Head of caudate nucleus (tissue), 42 donors: Measurements from ENCODE around the gene DOCK11.
A peak's percentile ranks its signal among the peaks of the same experiment; 100 is the strongest.
"Not testable (repeated sequence)": the region's sequence is repeated elsewhere in the genome, so short reads cannot be mapped to it uniquely, and the experiment has no call there.

Source experiments
- DNase-seq, 42 donors: peaks; one replicate each; pipeline versions ENCODE4 v3.0.0 to v3.0.0-alpha.2; 2020 to 2021; ENCODE audit warnings: mixed read lengths in 7 of 42
- intact Hi-C: fragments of 100-400 bp; cut with DNase I; formaldehyde crosslinking; loops from one replicate; pipeline ENCODE4 v1.15.0; 2022

The DOCK11 gene

DNA sequence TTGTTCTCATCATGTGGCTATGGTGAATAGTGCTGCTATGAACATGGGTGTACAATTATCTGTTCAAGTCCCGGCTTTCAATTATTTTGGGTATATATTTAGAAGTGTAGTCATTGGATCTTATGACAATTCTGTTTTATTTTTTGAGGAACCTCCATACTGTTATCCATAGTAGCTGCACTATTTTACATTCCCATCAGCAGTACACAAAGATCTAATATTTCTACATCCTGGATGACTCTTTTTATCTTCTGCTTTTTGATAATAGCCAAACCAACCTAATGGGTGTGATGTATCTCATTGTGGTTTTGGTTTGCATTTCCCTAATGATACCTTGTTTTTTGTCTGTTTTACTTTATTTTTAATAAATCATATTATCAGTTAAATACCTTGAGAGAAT is 218.9 kb downstream of the DOCK11 start:
- intact Hi-C loops = no loop called here
- DNase-seq = no peak

DNA sequence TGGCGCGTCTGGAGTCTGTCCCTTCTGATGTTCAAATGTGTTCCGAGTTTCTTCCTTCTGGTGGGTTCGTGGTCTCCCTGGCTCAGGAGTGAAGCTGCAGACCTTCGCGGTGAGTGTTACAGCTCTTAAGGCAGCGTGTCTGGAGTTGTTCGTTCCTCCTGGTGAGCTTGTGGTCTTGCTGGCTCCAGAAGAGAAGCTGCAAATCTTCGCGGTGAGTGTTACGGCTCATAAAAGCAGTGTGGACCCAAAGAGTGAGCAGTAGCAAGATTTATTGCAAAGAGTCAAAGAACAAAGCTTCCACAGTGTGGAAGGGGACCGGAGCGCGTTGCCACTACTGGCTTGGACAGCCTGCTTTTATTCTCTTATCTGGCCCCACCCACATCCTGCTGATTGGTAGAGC is 220.3 kb downstream of the DOCK11 start:
- intact Hi-C loops, DNase-seq: not testable (repeated sequence)

DNA sequence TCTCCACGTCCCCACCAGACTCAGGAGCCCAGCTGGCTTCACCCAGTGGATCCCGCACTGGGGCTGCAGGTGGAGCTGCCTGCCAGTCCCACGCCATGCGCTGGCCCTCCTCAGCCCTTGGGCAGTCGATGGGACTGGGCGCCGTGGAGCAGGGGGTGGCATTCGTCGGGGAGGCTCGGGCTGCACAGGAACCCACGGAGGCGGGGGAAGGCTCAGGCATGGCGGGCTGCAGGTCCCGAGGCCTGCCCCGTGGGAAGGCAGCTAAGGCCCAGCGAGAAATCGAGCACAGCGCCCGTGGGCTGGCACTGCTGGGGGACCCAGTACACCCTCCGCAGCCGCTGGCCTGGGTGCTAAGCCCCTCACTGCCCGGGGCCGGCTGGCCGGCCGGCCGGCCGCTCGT is 221.2 kb downstream of the DOCK11 start:
- intact Hi-C loops, DNase-seq: not testable (repeated sequence)

DNA sequence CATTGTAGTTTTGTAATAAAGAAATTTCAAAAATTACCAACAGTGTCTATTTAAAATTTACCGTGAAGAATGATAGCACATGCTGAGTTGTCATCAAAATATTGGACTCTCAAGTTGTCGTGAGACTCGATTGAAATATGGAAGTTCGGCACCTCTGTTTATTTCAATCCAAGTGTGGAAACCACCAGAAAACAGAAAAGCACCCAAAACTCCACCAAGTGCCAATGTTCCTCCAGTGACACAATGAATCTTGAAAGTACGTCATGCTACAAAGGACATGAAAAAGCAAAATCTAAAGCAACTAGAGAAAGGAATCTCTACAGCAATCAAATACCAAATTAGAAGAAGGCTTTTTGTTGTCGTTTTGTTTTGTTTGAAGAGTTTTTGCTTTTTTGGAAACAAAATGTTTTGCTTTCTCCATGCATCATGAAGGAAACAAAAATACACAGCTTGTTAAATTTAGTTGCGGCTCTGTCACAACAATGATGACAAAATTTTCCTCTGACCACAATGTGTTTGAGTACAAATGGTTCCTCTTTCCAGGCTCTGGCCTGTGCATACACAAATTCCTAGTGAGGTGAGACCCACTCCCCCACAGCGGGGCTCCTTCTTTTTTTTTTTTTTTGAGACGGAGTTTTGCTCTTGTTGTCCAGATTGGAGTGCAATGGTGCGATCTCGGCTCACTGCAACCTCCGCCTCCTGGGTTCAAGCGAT is 222.2 kb downstream of the DOCK11 start:
- intact Hi-C loops = no loop called here
- DNase-seq = no peak

DNA sequence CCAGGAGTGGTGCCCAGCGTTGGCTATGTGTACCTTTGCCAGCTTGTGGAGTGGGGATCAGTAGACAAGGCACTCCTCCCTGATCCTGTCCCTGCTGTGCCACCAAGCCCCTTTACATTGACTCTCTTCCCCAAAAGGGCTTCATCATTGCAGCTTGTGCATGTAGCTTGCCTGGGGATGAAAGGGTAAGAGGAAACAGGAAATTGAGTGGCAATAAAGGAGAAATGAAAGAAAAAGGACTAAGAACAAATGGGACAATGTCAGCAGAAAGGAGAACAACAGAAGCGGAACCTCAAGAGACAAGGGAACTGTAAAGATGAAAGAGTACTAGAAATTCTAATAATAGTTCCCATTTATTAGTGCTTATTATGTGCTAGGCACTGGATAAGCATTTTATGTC is 223.1 kb downstream of the DOCK11 start:
- intact Hi-C loops = no loop called here
- no peak for DNase-seq

DNA sequence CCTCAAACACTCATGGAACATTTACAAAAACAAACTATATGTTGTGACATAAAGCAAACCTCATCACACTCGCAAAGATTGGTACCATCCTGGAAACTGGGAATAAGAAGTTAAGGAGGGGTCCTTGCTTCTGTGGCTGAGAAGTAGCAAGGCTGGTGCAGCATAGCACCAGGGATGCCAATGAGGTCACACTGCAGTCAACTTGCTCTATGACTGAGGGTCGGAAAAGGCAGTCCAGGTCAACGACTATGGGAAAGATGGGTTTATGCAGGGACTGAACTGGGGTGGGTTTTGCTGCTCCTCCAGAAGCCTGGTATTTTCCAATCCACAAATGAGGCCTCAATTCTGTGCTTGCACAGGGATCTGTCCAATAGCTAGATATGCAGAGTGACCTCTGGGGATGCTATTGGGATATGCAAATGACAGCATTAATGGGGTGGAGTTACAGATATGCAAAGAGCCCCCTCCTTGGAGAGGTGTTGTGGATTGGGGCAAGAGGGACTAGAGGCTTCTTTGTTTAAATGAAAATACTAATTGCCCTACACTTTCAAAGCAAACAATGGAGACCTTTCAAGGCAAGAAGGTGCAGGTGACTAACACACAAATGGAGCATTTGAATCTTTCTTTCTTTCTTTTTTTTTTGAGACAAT is 224.6 kb downstream of the DOCK11 start:
- intact Hi-C loops = no loop called here

DNA sequence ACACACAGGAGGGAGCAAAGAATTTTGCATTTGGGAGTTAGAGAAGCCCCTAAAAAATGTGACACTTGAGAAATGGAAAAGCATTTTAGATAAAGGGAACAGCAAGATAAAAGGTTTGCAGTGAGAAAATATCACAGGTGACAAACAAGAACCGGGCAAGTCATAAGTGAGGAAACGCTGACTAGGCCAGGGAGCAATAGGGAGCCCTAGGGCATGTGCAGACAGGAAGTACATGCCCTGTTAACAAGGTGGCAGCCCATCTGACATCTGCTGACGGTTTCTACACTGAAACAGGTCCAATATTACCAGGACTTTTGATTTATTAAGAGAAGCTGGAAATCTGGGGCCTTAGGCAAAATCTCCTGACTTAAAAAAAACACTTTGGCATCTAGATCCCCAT is 227.8 kb downstream of the DOCK11 start:
- DNase-seq = no peak
- intact Hi-C loops = no loop called here

More for the DNA sequence above, 224.6 kb downstream of the DOCK11 start:
- no peak for DNase-seq

DNA sequence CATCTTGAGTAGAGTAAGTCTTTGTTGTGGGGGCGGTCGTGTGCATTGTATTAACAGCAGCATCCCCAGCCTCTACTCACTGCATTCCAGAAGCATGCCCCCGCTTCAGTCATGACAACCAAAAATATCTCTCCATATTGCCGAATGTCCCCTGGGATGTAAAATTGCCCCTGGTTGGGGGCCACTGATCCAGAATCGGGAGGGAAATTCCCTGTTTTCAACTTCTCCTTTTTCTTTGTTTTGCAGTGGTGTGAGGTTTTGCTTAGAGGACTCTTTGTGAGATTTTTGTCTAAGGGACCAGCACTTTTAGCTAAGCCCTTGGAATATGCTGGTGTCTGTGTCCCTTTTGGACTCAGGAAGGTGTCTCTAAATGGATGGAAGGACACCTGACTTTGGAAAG is 228.8 kb downstream of the DOCK11 start:
- intact Hi-C loops = no loop called here

DNA sequence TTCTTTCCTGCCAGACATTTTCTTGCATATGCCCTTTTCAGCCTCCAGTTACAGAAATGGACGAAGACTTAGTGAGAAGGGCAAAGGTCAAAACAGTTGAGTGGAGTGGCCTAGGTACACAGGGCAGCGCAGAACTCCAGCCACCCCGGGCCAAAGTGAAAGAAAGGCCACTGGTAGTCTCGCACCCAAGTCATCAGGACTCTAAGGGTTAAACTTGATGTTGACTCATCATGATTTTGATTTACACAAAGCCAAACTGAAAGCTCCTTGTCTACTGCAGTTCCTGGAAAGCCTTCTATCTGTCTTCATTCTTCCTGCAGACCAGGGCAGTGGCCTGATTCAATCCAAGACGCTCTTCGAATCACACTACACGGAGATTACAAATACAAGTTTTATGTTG is 229.2 kb downstream of the DOCK11 start:
- DNase-seq = no peak

More for the DNA sequence above, 228.8 kb downstream of the DOCK11 start:
- no peak for DNase-seq

DNA sequence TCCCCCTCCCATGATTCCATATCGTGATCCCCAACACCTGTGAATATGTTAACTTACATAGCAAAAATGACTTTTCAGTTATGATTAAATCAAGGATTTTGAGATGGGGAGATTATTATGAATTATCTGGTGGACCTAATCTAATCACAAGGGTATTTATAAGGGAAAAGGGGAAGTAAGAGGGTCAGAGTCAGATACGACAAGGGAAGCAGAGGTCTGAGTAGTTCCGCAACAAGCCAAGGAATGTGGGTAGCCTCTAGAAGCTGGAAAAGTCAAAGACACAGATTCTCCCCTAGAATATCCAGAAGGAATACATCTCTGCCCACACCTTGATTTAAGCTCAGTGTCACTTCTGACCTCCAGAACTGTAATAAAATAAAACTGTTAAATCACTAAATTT is 230.8 kb downstream of the DOCK11 start:
- no peak for DNase-seq
- intact Hi-C loops = no loop called here

More for the DNA sequence above, 229.2 kb downstream of the DOCK11 start:
- intact Hi-C loops = no loop called here

DNA sequence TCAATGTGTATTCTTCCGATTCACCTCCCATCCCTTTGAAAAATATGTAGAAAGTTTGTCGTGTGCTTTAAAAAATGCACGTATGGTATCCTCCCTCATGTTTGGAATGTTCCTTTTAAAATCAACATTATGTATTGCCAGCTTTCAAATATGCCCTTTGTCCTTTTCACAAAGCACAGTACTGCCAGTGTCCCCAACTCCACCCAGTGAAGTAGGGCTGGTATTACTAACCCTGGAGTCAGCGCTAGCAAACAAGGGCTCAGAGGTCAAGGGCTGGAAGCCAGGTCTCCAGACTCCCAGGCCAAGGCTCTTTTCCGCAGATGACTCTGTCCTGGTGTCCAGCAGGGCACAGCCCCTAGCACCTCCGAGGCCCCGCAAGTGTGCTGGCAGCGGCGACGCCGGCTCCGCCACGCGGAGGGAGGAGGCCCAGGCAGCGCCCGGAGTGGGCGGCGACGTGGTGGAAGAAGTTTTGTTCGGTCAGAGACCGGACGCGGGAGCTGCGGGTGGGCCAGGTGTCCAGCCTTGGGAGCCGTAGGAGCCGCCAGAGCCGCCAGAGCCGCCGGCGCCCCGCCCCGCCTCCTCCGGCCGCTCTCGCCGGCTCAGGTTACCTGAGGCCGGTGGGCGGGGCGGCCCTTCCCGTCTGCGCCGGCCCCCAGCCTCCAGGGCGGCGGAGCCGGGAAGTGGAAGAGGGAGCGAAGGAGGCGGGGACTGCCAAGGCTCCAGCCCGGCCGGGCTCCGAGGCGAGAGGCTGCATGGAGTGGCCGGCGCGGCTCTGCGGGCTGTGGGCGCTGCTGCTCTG is 231.5 kb downstream of the DOCK11 start, which contains the start of gene IL13RA1:
TSS of gene IL13RA1 (plus strand) at position 720 of the 799 bp plus-strand sequence. CDS start at position 753, 33 bp downstream.
- DNase-seq = peak in 33 of 42 donors; percentile 5 to 66 (median 26)
- intact Hi-C loops = no loop called here

DNA sequence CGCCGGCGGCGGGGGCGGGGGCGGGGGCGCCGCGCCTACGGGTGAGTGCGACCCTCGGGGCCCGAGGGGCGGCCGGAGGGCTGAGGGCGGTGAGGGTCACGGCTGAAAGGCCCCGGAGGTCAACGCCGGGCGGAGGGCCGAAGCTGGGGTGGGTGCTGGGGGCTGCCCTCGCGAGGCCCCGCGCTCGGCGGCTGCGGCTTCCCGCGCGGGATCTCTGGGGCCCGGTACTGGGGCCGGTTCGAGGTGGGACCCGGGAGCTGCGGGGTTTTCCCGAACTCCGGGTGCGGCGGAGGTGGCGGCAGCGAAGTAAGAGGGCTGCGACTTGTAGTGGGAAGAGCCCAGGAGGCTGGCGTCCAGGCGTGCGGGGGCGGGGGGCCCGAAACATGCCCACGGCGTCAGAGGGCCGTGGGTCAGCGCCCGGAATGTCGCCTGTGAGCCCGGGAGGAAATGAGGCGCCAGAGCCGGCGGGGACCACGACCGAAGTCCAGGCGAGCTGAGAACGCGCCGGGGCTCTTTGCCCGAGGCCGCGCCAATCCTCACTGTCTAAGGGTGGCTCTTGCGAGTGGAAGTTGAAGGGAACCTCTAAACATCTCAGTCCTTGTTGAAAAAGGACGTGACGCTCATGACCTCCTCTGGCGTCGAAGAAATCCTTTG is 232.2 kb downstream of the DOCK11 start:
- intact Hi-C loops = no loop called here
- DNase-seq = peak in 12 of 42 donors; percentile 7 to 45 (median 24)

DNA sequence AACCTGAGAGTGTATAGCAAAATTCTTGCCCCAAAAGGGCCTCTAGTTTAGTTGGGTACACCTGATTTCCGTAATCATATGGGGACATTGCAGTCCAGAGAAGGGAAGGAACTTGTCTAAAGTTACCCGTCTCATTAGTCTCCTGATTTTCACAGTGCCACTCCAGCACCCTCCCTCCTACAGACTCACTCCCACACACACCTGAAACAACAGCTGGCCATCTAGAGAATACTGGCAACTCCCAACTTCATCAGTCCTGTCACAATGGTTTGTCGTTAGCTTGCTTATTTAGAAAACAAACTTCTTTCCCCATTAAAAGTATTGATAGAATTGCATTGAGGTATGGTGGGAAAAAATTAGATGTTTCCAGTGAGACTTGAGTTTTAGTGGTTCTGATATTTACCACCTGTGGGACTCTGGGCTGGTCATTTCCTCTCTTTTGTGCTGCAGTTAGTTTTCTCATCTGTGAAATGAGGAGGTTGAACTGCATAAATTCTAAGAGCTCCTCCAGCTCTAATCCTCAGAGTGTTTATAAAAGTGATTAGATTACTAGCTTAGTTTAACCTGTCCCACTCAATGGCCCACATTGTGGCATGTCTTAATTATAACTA is 233.5 kb downstream of the DOCK11 start:
- no peak for DNase-seq
- intact Hi-C loops = no loop called here

DNA sequence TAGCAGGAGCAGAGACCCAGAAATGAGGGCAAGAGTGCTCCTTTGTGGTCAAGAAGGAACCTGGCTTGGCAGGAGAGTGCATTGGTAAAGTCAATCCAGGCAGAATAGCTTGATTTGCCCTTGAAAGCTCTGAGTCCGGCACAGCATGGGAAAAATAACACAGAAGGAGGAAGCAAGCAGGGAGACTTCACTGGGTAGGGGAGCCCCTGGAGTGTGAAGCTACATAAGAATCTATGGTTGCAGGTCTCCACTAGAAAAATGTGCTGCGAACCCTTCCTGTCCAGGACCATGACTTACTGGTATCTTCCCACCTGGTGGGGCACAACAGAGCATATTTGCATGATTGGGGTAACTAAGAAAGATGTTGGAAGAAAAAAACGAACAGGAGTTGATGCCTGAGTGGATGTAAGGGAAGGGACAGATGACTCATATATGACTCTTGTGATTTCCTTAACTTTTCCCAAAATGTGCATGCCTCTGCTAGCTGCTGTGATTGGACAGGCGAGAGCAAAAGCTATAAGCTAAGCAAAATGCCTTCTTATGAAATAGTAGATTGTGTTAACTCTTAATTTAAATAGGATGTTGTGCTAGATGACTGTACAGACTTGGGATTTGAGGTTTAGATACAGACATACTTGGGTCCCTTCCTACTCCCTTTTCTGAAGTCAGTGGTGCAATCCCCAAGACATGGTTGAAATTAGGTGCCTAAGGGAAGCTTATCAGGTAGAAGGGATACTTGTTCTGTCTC is 235.1 kb downstream of the DOCK11 start:
- intact Hi-C loops = no loop called here
- no peak for DNase-seq

DNA sequence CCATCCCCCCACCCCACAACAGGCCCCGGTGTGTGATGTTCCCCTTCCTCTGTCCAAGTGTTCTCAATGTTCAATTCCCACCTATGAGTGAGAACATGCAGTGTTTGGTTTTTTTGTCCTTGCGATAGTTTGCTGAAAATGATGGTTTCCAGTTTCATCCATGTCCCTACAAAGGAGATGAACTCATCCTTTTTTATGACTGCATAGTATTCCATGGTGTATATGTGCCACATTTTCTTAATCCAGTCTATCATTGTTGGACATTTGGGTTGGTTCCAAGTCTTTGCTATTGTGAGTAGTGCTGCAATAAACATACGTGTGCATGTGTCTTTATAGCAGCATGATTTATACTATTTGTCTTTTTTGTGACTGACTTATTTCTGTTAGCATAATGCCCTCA is 236.9 kb downstream of the DOCK11 start:
- DNase-seq, intact Hi-C loops: not testable (repeated sequence)

DNA sequence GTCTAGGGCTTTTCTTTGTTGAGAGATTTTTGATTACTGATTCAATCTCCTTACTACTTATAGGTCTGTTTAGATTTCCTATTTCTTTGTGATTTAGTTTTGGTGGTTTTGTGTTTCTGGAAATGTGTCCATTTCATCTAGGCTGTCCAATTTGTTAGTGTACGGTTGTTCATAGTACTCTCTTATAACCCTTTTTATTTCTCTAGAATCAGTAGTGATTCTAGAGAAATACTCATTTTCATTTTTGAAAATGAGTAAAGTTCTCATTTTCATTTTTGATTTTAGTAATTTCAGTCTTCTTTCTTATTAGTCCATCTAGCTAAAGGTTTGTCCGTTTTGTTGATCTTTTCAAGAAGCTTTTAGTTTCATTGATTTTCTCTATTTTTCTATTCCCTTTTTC is 239.3 kb downstream of the DOCK11 start:
- DNase-seq = no peak
- intact Hi-C loops = no loop called here
